Uterus (tissue), 4 donors: Measurements from ENCODE around the gene OR1I1. TPM values are rescaled to one million over a fixed set of nuclear protein-coding genes. Genes with fewer than 3 reads are reported as not detected.

Experiments
- DNase-seq, 2 donors: peaks; one replicate each; pipeline ENCODE4 v3.0.0-alpha.2; 2019 to 2020
- H3K27ac ChIP-seq, 2 donors: fragments of 200-600 bp; sonication (generic); 1 replicate in 1 of 2; 2 replicates in 1 of 2; pipeline ENCODE4 v1.5.1; 2016 to 2018
- H3K27me3 ChIP-seq, 2 donors: fragments of 200-600 bp; sonication (generic); one replicate each; pipeline ENCODE4 v1.5.1; 2018 to 2019; ENCODE audit warnings: control low read depth in 1 of 2
- H3K36me3 ChIP-seq, 2 donors: fragments of 200-600 bp; sonication (generic); one replicate each; pipeline ENCODE4 v1.5.1; 2019; ENCODE audit warnings: control low read depth in 1 of 2
- H3K4me1 ChIP-seq, 2 donors: fragments of 200-600 bp; sonication (generic); one replicate each; pipeline ENCODE4 v1.5.1; 2018 to 2019; ENCODE audit warnings: control low read depth in 1 of 2
- H3K4me3 ChIP-seq, 2 donors: fragments of 200-600 bp; sonication (generic); 1 replicate in 1 of 2; 2 replicates in 1 of 2; pipeline ENCODE4 v1.5.1; 2018 to 2019; ENCODE audit warnings: mild to moderate bottlenecking in 1 of 2
- H3K9me3 ChIP-seq, 2 donors: fragments of 200-600 bp; sonication (generic); one replicate each; pipeline ENCODE4 v1.5.1; 2019; ENCODE audit warnings: control low read depth in 1 of 2
- CTCF ChIP-seq, 4 experiments: fragments of 200-600 bp in 2 of 4; fragments of 450-650 bp in 2 of 4; sonication (generic) in 2 of 4; IDR thresholded peaks; one replicate each; pipeline ENCODE4 v1.5.1; 2016 to 2019; ENCODE audit warnings: antibody characterized with exemption in 4 of 4, mild to moderate bottlenecking in 2 of 4, moderate library complexity in 1 of 4
- POLR2A ChIP-seq, 2 donors: fragments of 450-650 bp; IDR thresholded peaks; one replicate each; pipeline ENCODE4 v1.6.1; 2016; ENCODE audit warnings: antibody characterized with exemption in 2 of 2, mild to moderate bottlenecking in 1 of 2, moderate library complexity in 1 of 2
- intact Hi-C: fragments of 100-400 bp; cut with DNase I; formaldehyde crosslinking; loops from one replicate; pipeline ENCODE4 v1.15.1; 2023; ENCODE audit warnings: low total_unique reads
- total RNA-seq, 4 donors: library from RNA; depleted of rRNA in 3 of 4; stranded (reverse); fragments of >200 nt in 3 of 4; gene quantifications; one replicate each; pipeline versions ENCODE4 v1.1.0 to v1.2.4, GENCODE V29; 2014 to 2023
- donor health status: DM: yes; HTN: yes; CAD: no.

OR1I1 gene
- total RNA-seq, 4 donors from 2014 or later, result not detected

DNA sequence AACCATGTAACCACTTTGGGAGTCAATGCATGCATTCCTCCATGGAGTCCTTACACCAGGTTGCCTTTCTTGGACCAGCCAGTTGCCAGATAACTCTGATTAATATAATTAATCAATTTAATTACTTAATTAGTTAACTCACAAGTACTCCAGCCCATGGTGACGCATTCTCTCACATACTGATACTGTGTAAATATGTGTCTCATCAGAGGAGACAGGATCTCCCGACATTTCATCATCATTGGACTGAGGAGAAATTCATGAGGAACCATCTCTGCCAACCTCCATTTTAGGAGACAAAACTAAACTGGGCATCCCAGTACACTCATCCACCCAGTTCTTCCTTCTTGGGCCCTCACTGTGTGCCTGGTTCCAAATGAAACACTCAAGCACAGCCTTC, 39.2 kb upstream of the OR1I1 start:
- no peak overlapping the region for H3K4me3 ChIP-seq
- DNase-seq, result no peak
- H3K36me3 ChIP-seq, result no peaks in the 10 kb centered on the region
- TF ChIP-seq CTCF (IDR thresholded peaks at IDR 0.05) (no peak), POLR2A (IDR thresholded peaks at IDR 0.05) (no peak)
- no peaks in the 10 kb centered on the region for H3K9me3 ChIP-seq
- no peak overlapping the region for H3K27ac ChIP-seq
- no peaks in the 10 kb centered on the region for H3K4me1 ChIP-seq
- intact Hi-C loops, result no loop called here
- H3K27me3 ChIP-seq, result no peaks in the 10 kb centered on the region

DNA sequence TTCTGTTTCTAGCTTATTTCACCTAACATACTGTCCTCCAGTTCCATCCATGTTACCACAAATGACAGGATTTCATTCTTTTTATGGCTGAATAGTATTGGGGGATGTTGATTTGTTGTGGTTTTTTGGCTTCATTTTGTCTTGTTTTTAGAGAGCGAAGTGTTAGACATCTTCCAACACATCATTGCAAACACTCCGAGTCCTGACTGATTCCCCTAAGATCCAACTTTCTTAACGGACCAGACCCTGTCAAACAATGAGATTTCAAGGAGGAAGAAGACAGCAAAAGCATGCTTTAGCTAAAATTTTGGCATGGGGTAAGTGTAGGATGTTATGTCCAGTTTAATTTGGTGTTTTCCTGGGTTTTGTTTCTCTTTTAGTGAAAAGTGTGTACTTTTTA, 36.5 kb upstream of the OR1I1 start:
- Histone ChIP-seq H3K27ac (no peak overlapping the region), H3K27me3 (no peaks in the 10 kb centered on the region), H3K4me3 (no peak overlapping the region), H3K36me3 (no peaks in the 10 kb centered on the region), H3K9me3 (no peaks in the 10 kb centered on the region), H3K4me1 (no peaks in the 10 kb centered on the region)
- DNase-seq, result no peak
- intact Hi-C loops, result no loop called here
- TF ChIP-seq CTCF (IDR thresholded peaks at IDR 0.05) (no peak), POLR2A (IDR thresholded peaks at IDR 0.05) (no peak)

DNA sequence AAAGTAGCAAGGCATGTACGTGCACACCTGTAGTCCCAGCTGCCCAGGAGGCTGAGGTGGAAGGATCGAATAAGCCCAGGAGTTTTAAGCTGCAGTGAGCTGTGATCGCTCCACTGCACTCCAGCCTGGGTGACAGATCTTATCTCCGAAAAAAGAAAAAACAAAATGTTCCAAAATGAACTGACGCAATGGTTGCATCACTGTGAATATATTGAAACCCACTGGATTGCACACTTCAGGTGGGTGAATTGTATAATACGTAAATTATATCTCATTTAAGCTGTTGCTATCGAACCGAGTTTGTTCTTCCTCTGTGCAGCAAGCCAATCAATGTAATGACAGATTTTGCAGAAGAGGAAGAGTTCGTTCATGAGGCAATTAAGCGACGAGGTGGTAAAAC, 34.3 kb upstream of the OR1I1 start:
- Histone ChIP-seq H3K9me3 (no peaks in the 10 kb centered on the region), H3K27ac (no peak overlapping the region), H3K4me3 (no peak overlapping the region), H3K36me3 (no peaks in the 10 kb centered on the region), H3K4me1 (no peaks in the 10 kb centered on the region), H3K27me3 (no peaks in the 10 kb centered on the region)
- TF ChIP-seq CTCF (IDR thresholded peaks at IDR 0.05) (no peak), POLR2A (IDR thresholded peaks at IDR 0.05) (no peak)
- intact Hi-C loops, result no loop called here
- no peak for DNase-seq

DNA sequence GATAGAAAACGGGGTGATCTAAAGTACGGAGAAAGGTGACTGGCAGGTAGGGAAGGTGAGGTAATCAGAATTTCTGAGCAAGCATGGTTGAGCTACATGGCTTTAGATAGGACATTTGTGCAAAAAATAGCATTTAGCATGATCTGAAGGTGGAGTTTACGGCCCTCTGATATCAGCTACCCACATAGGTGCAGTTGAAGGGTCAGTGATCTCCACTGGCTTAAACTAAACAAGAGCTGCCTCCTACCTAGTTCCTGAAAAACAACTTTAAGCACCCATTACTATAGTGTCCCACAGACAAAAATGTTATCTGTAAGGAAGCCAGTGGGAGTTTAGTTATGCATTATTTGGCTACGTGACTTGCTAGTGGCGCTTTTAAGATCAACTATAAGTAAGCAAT, 33.9 kb upstream of the OR1I1 start:
- H3K36me3 ChIP-seq, result no peaks in the 10 kb centered on the region
- no peaks in the 10 kb centered on the region for H3K9me3 ChIP-seq
- no peaks in the 10 kb centered on the region for H3K4me1 ChIP-seq
- intact Hi-C loops, result no loop called here
- no peak for DNase-seq
- TF ChIP-seq POLR2A (IDR thresholded peaks at IDR 0.05) (no peak), CTCF (IDR thresholded peaks at IDR 0.05) (no peak)
- no peak overlapping the region for H3K4me3 ChIP-seq
- no peak overlapping the region for H3K27ac ChIP-seq
- no peaks in the 10 kb centered on the region for H3K27me3 ChIP-seq

GRCh38 chr19:15048885-15049541, 33.0 kb upstream of the OR1I1 start, which contains the start of gene CASP14:
Gene CASP14, plus strand, starts transcription at chr19:15049480. Its CDS starts 2,772 bp downstream, at chr19:15052252.
- TF ChIP-seq CTCF (IDR thresholded peaks at IDR 0.05), result no peak
- no peak within 1 kb of the TSS for H3K27ac ChIP-seq
- H3K27me3 ChIP-seq, result no peaks in the 10 kb centered on the region
- DNase-seq, result no peak
- no peaks in the 10 kb centered on the region for H3K36me3 ChIP-seq
- intact Hi-C loops, result no loop called here
- H3K4me3 ChIP-seq, result no peak within 1 kb of the TSS
- H3K9me3 ChIP-seq, result no peaks in the 10 kb centered on the region
- no peaks in the 10 kb centered on the region for H3K4me1 ChIP-seq
